Mammary epithelial cell (primary cell): ENCODE results near the gene HSD17B4.

Experiments used
- CTCF ChIP-seq, 2 donors: IDR thresholded peaks in 1 of 2; conservative IDR thresholded peaks in 1 of 2; 2 replicates each; pipeline ENCODE4 v1.5.1; 2011 to 2012; ENCODE audit warnings: inconsistent platforms in 2 of 2, low read length in 2 of 2, mild to moderate bottlenecking in 2 of 2, control low read depth in 1 of 2, low read depth in 1 of 2; ENCODE audit not compliant: insufficient read depth in 1 of 2; ENCODE audit errors: extremely low read depth in 1 of 2
- EZH2 ChIP-seq: IDR thresholded peaks from 2 replicates; pipeline ENCODE4 v1.6.1; 2012; ENCODE audit warnings: low read length, inconsistent platforms, borderline replicate concordance

- no peak for TF ChIP-seq CTCF (conservative IDR thresholded peaks at IDR 0.05 in 1 of 2, IDR thresholded peaks at IDR 0.05 in 1 of 2; ENCODE audit: extremely low read depth in 1 of 2, insufficient read depth in 1 of 2, low read depth in 1 of 2, low read length in 2 of 2)
- no peak for TF ChIP-seq EZH2
Measured at GRCh38 chr5:119583684-119584083, 131.4 kb downstream of the HSD17B4 start.
